Erythroblast (primary cell): ENCODE measurements around the gene ALKAL2.
"Not testable (repeated sequence)": the region's sequence is repeated elsewhere in the genome, so short reads cannot be mapped to it uniquely, and the experiment has no call there.

Experiments
- GATA1 ChIP-seq: IDR thresholded peaks from 2 replicates; pipeline ENCODE4 v1.6.1; 2011; ENCODE audit warnings: low read depth, mild to moderate bottlenecking, control low read depth, low read length, moderate library complexity
- POLR2A ChIP-seq: IDR thresholded peaks from 2 replicates; pipeline ENCODE4 v1.6.1; 2011; ENCODE audit warnings: mild to moderate bottlenecking, low read length

GRCh38 chr2:315925-316324, 28.0 kb upstream of the ALKAL2 start:
- not testable (repeated sequence) for TF ChIP-seq POLR2A, GATA1
